ENCODE data around the gene ZNF91.
"Not testable (repeated sequence)": the region's sequence is repeated elsewhere in the genome, so short reads cannot be mapped to it uniquely, and the experiment has no call there.

The ZNF91 gene

GRCh38 chr19:23395041-23395721 lies at the start of gene ZNF91:
ZNF91 (minus strand) TSS chr19:23395471; CDS start chr19:23395354, 117 bp downstream.
- DNase-seq (ENCODE audit: low read depth in 2 of 2): peak; percentile 84

GRCh38 chr19:23440791-23441190 lies 45.5 kb upstream of the ZNF91 start:
- DNase-seq (ENCODE audit: low read depth in 2 of 2): no peak

GRCh38 chr19:23440207-23440606 lies 44.9 kb upstream of the ZNF91 start:
- no peak for DNase-seq (ENCODE audit: low read depth in 2 of 2)

- no peak for DNase-seq (ENCODE audit: low read depth in 2 of 2)
These were observed 44.4 kb upstream of the ZNF91 start for GRCh38 chr19:23439623-23440022.

- DNase-seq (ENCODE audit: low read depth in 2 of 2): no peak
These were observed 42.6 kb upstream of the ZNF91 start for GRCh38 chr19:23437901-23438300.

- no peak for DNase-seq (ENCODE audit: low read depth in 2 of 2)
These were observed 41.7 kb upstream of the ZNF91 start for GRCh38 chr19:23436944-23437343.

- DNase-seq (ENCODE audit: low read depth in 2 of 2): no peak
These were observed 41.0 kb upstream of the ZNF91 start for GRCh38 chr19:23436318-23436717.

- no peak for DNase-seq (ENCODE audit: low read depth in 2 of 2)
These were observed 25.6 kb upstream of the ZNF91 start for GRCh38 chr19:23420824-23421223.

GRCh38 chr19:23419261-23419660 lies 24.0 kb upstream of the ZNF91 start:
- DNase-seq (ENCODE audit: low read depth in 2 of 2): not testable (repeated sequence)

GRCh38 chr19:23415561-23416191 lies 20.4 kb upstream of the ZNF91 start:
- DNase-seq (ENCODE audit: low read depth in 2 of 2): no peak

GRCh38 chr19:23415034-23415433 lies 19.8 kb upstream of the ZNF91 start:
- DNase-seq (ENCODE audit: low read depth in 2 of 2): no peak

- DNase-seq (ENCODE audit: low read depth in 2 of 2): no peak
These were observed 14.9 kb upstream of the ZNF91 start for GRCh38 chr19:23410155-23410554.

- DNase-seq (ENCODE audit: low read depth in 2 of 2): no peak
These were observed 14.2 kb upstream of the ZNF91 start for GRCh38 chr19:23409392-23410048.

- DNase-seq (ENCODE audit: low read depth in 2 of 2): no peak
These were observed 12.4 kb upstream of the ZNF91 start for GRCh38 chr19:23407616-23408133.

- no peak for DNase-seq (ENCODE audit: low read depth in 2 of 2)
These were observed 11.4 kb upstream of the ZNF91 start for GRCh38 chr19:23406721-23407120.

GRCh38 chr19:23406091-23406490 lies 10.8 kb upstream of the ZNF91 start:
- DNase-seq (ENCODE audit: low read depth in 2 of 2): no peak

GRCh38 chr19:23404676-23405075 lies 9.4 kb upstream of the ZNF91 start:
- DNase-seq (ENCODE audit: low read depth in 2 of 2): no peak

GRCh38 chr19:23403581-23404324 lies 8.5 kb upstream of the ZNF91 start:
- DNase-seq (ENCODE audit: low read depth in 2 of 2): no peak

- no peak for DNase-seq (ENCODE audit: low read depth in 2 of 2)
These were observed 7.8 kb upstream of the ZNF91 start for GRCh38 chr19:23403052-23403451.

- DNase-seq (ENCODE audit: low read depth in 2 of 2): no peak
These were observed 7.1 kb upstream of the ZNF91 start for GRCh38 chr19:23402388-23402787.

- DNase-seq (ENCODE audit: low read depth in 2 of 2): no peak
These were observed 5.9 kb upstream of the ZNF91 start for GRCh38 chr19:23401086-23401610.

GRCh38 chr19:23399443-23399842 lies 4.2 kb upstream of the ZNF91 start:
- DNase-seq (ENCODE audit: low read depth in 2 of 2): no peak
